Measurements from ENCODE around the gene FTL. TPM values are rescaled to one million over a fixed set of nuclear protein-coding genes. Genes with fewer than 3 reads are reported as not detected.

FTL gene
- total RNA-seq, 1 experiment from 2014 or later, result 1,245 TPM

- Histone ChIP-seq H3K18ac (ENCODE audit: insufficient read length, low read depth, low read length) (no peak overlapping the region), H2BK15ac (ENCODE audit: low read depth, low read length) (no peak overlapping the region), H3K14ac (ENCODE audit: insufficient read depth, low read length) (no peak overlapping the region), H2BK12ac (ENCODE audit: insufficient read length, low read depth, low read length) (no peak overlapping the region), H3K23ac (ENCODE audit: insufficient read length, low read depth, low read length) (no peak overlapping the region), H3K27ac (ENCODE audit: insufficient read length, low read depth, low read length) (no peak overlapping the region), H3K79me1 (ENCODE audit: insufficient read depth, low read depth, low read length, poor library complexity, severe bottlenecking) (no peaks in the 10 kb centered on the region), H2BK5ac (ENCODE audit: insufficient read length, low read length) (no peak overlapping the region), H2AFZ (ENCODE audit: low read length) (no peak overlapping the region), H4K5ac (ENCODE audit: insufficient read length, low read depth, low read length) (no peak overlapping the region), H2BK20ac (ENCODE audit: low read depth, low read length, poor library complexity, severe bottlenecking) (no peak overlapping the region), H3K4me2 (ENCODE audit: insufficient read depth, insufficient read length, low read length) (no peak overlapping the region), H4K91ac (ENCODE audit: insufficient read length, low read depth, low read length) (no peak overlapping the region), H4K20me1 (ENCODE audit: control insufficient read depth, insufficient read depth, insufficient read length) (no peaks in the 10 kb centered on the region), H3K9me3 (ENCODE audit: control insufficient read depth, low read depth, low read length) (no peaks in the 10 kb centered on the region), H3K23me2 (ENCODE audit: insufficient read length, low read depth, low read length, poor library complexity, severe bottlenecking) (no peaks in the 10 kb centered on the region), H2BK120ac (ENCODE audit: low read depth, low read length, poor library complexity, severe bottlenecking) (no peak overlapping the region), H3K27me3 (ENCODE audit: insufficient read depth, low read length) (no peaks in the 10 kb centered on the region), H3K4me1 (ENCODE audit: insufficient read depth, low read length) (no peaks in the 10 kb centered on the region), H3K9ac (ENCODE audit: extremely low read depth, insufficient read length, low read length) (no peak overlapping the region), H3K4ac (ENCODE audit: low read depth, low read length) (no peak overlapping the region), H4K8ac (replicated peaks; ENCODE audit: insufficient read length, low read depth, low read length) (no peak overlapping the region), H2AK5ac (ENCODE audit: insufficient read length, low read length) (no peak overlapping the region), H3K56ac (ENCODE audit: insufficient read length, low read depth, low read length) (no peak overlapping the region), H3T11ph (ENCODE audit: low read length) (no peak overlapping the region), H3K79me2 (ENCODE audit: insufficient read depth, low read length) (peaks cover 5% of the 10 kb centered on the region; the same call in 1 of the 2 replicates)
- Mint-ChIP-seq H3K27me3 (ENCODE audit: low read depth) (no peaks in the 10 kb centered on the region), H3K4me1 (peaks cover 17 to 20% of the 10 kb centered on the region in 2 experiments), H3K27ac (peak overlapping the region; percentile 78 to 94 (median 94); a peak in 5 of 7 replicates), H3K36me3 (ENCODE audit: insufficient read depth in 1 of 3, low read depth in 3 of 3) (peaks cover 8 to 30% (median 18%) of the 10 kb centered on the region in 3 experiments; a peak in 6 of 7 replicates), H3K4me3 (peak overlapping the region in 1 of 2 experiments; percentile 54; a peak in 2 of 5 replicates), H3K9me3 (no peaks in the 10 kb centered on the region)
- DNase-seq, result peak; percentile 90
- peak; percentile 92 for TF ChIP-seq CTCF (conservative IDR thresholded peaks at IDR 0.05)
- WGBS (ENCODE audit: extremely low coverage, insufficient read length, low lambda C conversion rate), result no CpG with 5 or more reads among the region's 16 CpGs
These were observed 34.6 kb downstream of the FTL start for GRCh38 chr19:48999481-49000325.

All from H9 (cell line).